Caco-2 (cell line): ENCODE measurements around the gene TPR. TPM values are rescaled to one million over a fixed set of nuclear protein-coding genes. Genes with fewer than 3 reads are reported as not detected.
A peak's percentile ranks its signal among the peaks of the same experiment; 100 is the strongest.

Source experiments
- BruUV-seq: library from RNA; stranded (reverse); fragments of 400-500 nt; replicated peaks from 2 replicates; lab custom pipeline; 2021; lab: Mats Ljungman, UMichigan
- CTCF ChIA-PET: fragments of 300-600 bp; sonication (Branson Sonifier 250); formaldehyde crosslinking; loops from one replicate; lab custom pipeline; 2022; ENCODE audit warnings: antibody characterized with exemption; lab: Charles Lee
- POLR2A ChIA-PET: fragments of 300-600 bp; sonication (Branson Sonifier 250); formaldehyde crosslinking; loops from one replicate; lab custom pipeline; 2022; ENCODE audit warnings: antibody characterized with exemption; lab: Charles Lee
- DNase-seq, 2 experiments: peaks; one replicate each; pipeline versions ENCODE4 v3.0.0 to v3.0.0-alpha.2; 2020 to 2022
- H3K27me3 ChIP-seq: replicated peaks from 2 replicates; pipeline ENCODE4 v1.6.0; 2011; ENCODE audit warnings: low read length; ENCODE audit not compliant: control insufficient read depth, insufficient read depth
- H3K36me3 ChIP-seq: 2 replicates; pipeline ENCODE4 v1.5.1; 2011; ENCODE audit warnings: low read length; ENCODE audit not compliant: control insufficient read depth, insufficient read depth
- H3K4me1 ChIP-seq: fragments of 250-450 bp; sonication (Bioruptor Pico); 2 replicates; pipeline ENCODE4 v1.5.1; 2020; ENCODE audit warnings: mild to moderate bottlenecking
- H3K4me3 ChIP-seq: 2 replicates; pipeline ENCODE4 v1.5.1; 2011; ENCODE audit warnings: low read depth, mild to moderate bottlenecking, control low read depth, low read length
- H3K9me3 ChIP-seq: fragments of 250-450 bp; sonication (Bioruptor Pico); 2 replicates; pipeline ENCODE4 v1.5.1; 2020; ENCODE audit warnings: mild to moderate bottlenecking, moderate library complexity
- H3K27ac Mint-ChIP-seq: one replicate; pipeline ENCODE4 v1.8.0; 2022; ENCODE audit warnings: mixed read lengths; ENCODE audit not compliant: unreplicated experiment
- H3K27me3 Mint-ChIP-seq: one replicate; pipeline ENCODE4 v1.8.0; 2022; ENCODE audit warnings: mixed read lengths; ENCODE audit not compliant: insufficient read depth, unreplicated experiment
- H3K36me3 Mint-ChIP-seq: one replicate; pipeline ENCODE4 v1.8.0; 2022; ENCODE audit warnings: mild to moderate bottlenecking, mixed read lengths; ENCODE audit not compliant: insufficient read depth, unreplicated experiment
- H3K4me1 Mint-ChIP-seq: one replicate; pipeline ENCODE4 v1.8.0; 2022; ENCODE audit warnings: low read depth, mixed read lengths; ENCODE audit not compliant: unreplicated experiment
- H3K4me3 Mint-ChIP-seq: one replicate; pipeline ENCODE4 v1.8.0; 2022; ENCODE audit warnings: mild to moderate bottlenecking, moderate library complexity, mixed read lengths; ENCODE audit not compliant: unreplicated experiment
- H3K9me3 Mint-ChIP-seq: one replicate; pipeline ENCODE4 v1.8.0; 2022; ENCODE audit warnings: mixed read lengths; ENCODE audit not compliant: unreplicated experiment
- intact Hi-C: fragments of 100-400 bp; cut with micrococcal nuclease; formaldehyde crosslinking; loops from one replicate; pipeline ENCODE4 v1.10.0; 2022; ENCODE audit not compliant: unreplicated experiment
- total RNA-seq: library from RNA; stranded (reverse); gene quantifications from 2 replicates; pipeline ENCODE4 v1.2.3, GENCODE V29; 2022
- TF ChIP-seq, protein P1 (sequence below), 2 experiments: fragments of 200-600 bp in 1 of 2; IDR thresholded peaks; 1 replicate in 1 of 2; 2 replicates in 1 of 2; pipeline versions ENCODE4 v1.5.1 to v1.8.0; 2011 to 2022; ENCODE audit warnings: antibody characterized with exemption in 1 of 2, control low read depth in 1 of 2, inconsistent platforms in 1 of 2, low read depth in 1 of 2, low read length in 1 of 2, mild to moderate bottlenecking in 1 of 2, moderate library complexity in 1 of 2; ENCODE audit not compliant: insufficient read depth in 1 of 2, severe bottlenecking in 1 of 2, unreplicated experiment in 1 of 2

Gene TPR
- total RNA-seq, 1 experiment from 2014 or later: 178 TPM

DNA sequence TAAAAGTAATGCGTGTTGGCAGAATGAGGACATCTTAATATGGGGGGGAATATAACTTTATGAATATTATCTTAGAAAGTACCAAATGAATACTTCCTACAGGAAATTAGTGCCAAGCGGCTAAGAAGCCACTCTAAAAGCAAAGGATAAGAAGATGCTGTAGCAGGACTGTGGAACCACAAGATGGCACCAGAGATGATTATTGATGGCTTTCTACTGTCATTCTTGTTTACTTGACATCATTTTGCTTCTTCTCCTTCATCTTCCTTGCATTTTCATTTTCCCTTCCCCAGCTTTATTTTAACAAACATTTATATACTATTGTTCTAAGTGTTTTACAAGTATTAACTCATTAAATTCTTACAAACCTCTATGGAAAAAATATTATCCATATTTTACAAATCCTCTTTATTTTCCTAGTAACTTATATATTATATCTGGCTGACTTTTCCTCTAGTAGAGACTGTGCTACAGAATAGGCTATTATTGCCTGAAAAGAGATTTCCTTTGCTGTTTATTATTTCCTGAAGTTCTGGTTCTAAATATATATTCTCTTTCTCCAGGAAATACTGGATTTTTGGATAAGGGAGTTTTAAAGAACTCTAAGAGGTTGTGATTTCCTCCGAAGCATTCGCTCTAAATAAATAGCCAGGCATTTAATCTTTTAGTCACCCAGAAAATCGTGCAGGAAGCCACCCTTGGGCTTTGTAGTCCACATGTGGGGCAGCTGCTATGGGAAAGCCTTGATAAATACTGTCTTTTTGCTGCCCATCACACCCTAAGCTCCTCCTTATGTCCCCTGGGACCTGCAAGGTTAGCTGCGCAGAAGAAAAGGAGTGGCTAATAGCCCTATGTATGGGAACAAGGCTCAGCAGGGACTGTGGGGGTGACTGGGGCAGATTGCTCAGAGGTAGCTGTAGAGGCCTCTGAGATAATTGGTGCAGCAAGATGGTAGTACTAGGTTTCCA lies 69.8 kb downstream of the TPR start:
- 0 out of 2 replicates have a peak, but pooled peaks cover 4% of the 10 kb centered on the region for H3K4me1 ChIP-seq
- no peaks in the 10 kb centered on the region for H3K36me3 ChIP-seq
- Mint-ChIP-seq H3K36me3 (peaks cover 10% of the 10 kb centered on the region), H3K27me3 (no peaks in the 10 kb centered on the region), H3K4me1 (no peaks in the 10 kb centered on the region), H3K4me3 (no peak overlapping the region), H3K27ac (no peak overlapping the region), H3K9me3 (no peaks in the 10 kb centered on the region)
- no peaks in the 10 kb centered on the region for H3K9me3 ChIP-seq
- H3K27me3 ChIP-seq: no peaks in the 10 kb centered on the region
- intact Hi-C loops: no loop called here
- no peak overlapping the region for H3K4me3 ChIP-seq
- DNase-seq: peak in 1 of 2 experiments; percentile 34
- BruUV-seq: no TSS peak
- POLR2A ChIA-PET: no interaction called here
- CTCF ChIA-PET: no interaction called here
- TF ChIP-seq, protein P1, sequence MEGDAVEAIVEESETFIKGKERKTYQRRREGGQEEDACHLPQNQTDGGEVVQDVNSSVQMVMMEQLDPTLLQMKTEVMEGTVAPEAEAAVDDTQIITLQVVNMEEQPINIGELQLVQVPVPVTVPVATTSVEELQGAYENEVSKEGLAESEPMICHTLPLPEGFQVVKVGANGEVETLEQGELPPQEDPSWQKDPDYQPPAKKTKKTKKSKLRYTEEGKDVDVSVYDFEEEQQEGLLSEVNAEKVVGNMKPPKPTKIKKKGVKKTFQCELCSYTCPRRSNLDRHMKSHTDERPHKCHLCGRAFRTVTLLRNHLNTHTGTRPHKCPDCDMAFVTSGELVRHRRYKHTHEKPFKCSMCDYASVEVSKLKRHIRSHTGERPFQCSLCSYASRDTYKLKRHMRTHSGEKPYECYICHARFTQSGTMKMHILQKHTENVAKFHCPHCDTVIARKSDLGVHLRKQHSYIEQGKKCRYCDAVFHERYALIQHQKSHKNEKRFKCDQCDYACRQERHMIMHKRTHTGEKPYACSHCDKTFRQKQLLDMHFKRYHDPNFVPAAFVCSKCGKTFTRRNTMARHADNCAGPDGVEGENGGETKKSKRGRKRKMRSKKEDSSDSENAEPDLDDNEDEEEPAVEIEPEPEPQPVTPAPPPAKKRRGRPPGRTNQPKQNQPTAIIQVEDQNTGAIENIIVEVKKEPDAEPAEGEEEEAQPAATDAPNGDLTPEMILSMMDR (IDR thresholded peaks at IDR 0.05; ENCODE audit: insufficient read depth in 1 of 2, low read depth in 1 of 2, low read length in 1 of 2, severe bottlenecking in 1 of 2, unreplicated experiment in 1 of 2): peak; percentile 67 to 68

GRCh38 chr1:186303911-186304310 lies 71.1 kb downstream of the TPR start:
- DNase-seq: no peak
- Mint-ChIP-seq H3K9me3 (no peaks in the 10 kb centered on the region), H3K27me3 (no peaks in the 10 kb centered on the region), H3K4me3 (no peak overlapping the region), H3K4me1 (no peaks in the 10 kb centered on the region), H3K27ac (no peak overlapping the region), H3K36me3 (no peaks in the 10 kb centered on the region)
- Histone ChIP-seq H3K4me1 (0 out of 2 replicates have a peak, but pooled peaks cover 4% of the 10 kb centered on the region), H3K36me3 (no peaks in the 10 kb centered on the region), H3K9me3 (no peaks in the 10 kb centered on the region), H3K27me3 (no peaks in the 10 kb centered on the region), H3K4me3 (no peak overlapping the region)
- TF ChIP-seq, protein P1 (IDR thresholded peaks at IDR 0.05; ENCODE audit: insufficient read depth in 1 of 2, low read depth in 1 of 2, low read length in 1 of 2, severe bottlenecking in 1 of 2, unreplicated experiment in 1 of 2): no peak
- BruUV-seq: no TSS peak
- intact Hi-C loops: no loop called here
- CTCF ChIA-PET: no interaction called here
- POLR2A ChIA-PET: no interaction called here

DNA sequence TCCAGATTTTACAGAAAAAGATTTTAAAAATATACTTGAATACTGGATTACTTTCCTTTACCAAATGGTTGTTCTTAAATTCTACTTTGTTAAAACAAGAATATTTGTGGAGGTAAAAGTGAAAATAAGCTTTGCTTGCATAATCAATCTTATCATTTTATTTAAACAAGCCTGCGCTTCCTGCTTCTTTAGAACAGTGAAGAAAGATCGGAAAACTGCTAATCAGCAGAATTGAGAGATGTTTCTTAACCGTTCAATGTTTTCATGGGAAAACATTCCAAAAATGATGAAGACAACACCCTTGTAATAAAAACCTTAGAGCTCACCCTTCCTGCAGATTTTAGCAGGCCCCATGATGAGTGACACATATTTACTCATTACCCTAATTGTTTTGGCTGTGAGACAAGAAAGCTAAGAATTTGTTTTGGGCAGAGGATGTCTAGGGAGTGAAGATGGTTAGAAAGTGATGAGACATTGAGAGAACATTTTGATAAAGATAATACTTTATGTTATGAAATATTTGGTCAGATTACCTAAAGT lies 72.6 kb downstream of the TPR start:
- BruUV-seq: no TSS peak
- no peaks in the 10 kb centered on the region for H3K36me3 ChIP-seq
- ChIA-PET CTCF (no interaction called here), POLR2A (no interaction called here)
- H3K4me1 ChIP-seq: 0 out of 2 replicates have a peak, but pooled peaks cover 4% of the 10 kb centered on the region
- H3K9me3 Mint-ChIP-seq: no peaks in the 10 kb centered on the region
- no peak overlapping the region for H3K4me3 ChIP-seq
- H3K4me3 Mint-ChIP-seq: no peak overlapping the region
- no peak overlapping the region for H3K27ac Mint-ChIP-seq
- H3K36me3 Mint-ChIP-seq: no peaks in the 10 kb centered on the region
- no peaks in the 10 kb centered on the region for H3K9me3 ChIP-seq
- no peak for DNase-seq
- TF ChIP-seq, protein P1 (IDR thresholded peaks at IDR 0.05; ENCODE audit: insufficient read depth in 1 of 2, low read depth in 1 of 2, low read length in 1 of 2, severe bottlenecking in 1 of 2, unreplicated experiment in 1 of 2): no peak
- intact Hi-C loops: no loop called here
- H3K4me1 Mint-ChIP-seq: no peaks in the 10 kb centered on the region
- H3K27me3 Mint-ChIP-seq: no peaks in the 10 kb centered on the region
- H3K27me3 ChIP-seq: no peaks in the 10 kb centered on the region
